Upper lobe of left lung (tissue), 4 donors: ENCODE results near the gene OSBP2.

ENCODE experiments used
- EP300 ChIP-seq, 4 donors: sonication (generic); formaldehyde crosslinking; IDR thresholded peaks; one replicate each; pipeline ENCODE4 v1.5.1; 2017; ENCODE audit warnings: antibody characterized with exemption in 4 of 4, control low read depth in 2 of 4
- POLR2A ChIP-seq, 4 donors: fragments of 450-650 bp; IDR thresholded peaks; one replicate each; pipeline ENCODE4 v1.5.1; 2016 to 2017; ENCODE audit warnings: antibody characterized with exemption in 4 of 4, mild to moderate bottlenecking in 2 of 4

DNA sequence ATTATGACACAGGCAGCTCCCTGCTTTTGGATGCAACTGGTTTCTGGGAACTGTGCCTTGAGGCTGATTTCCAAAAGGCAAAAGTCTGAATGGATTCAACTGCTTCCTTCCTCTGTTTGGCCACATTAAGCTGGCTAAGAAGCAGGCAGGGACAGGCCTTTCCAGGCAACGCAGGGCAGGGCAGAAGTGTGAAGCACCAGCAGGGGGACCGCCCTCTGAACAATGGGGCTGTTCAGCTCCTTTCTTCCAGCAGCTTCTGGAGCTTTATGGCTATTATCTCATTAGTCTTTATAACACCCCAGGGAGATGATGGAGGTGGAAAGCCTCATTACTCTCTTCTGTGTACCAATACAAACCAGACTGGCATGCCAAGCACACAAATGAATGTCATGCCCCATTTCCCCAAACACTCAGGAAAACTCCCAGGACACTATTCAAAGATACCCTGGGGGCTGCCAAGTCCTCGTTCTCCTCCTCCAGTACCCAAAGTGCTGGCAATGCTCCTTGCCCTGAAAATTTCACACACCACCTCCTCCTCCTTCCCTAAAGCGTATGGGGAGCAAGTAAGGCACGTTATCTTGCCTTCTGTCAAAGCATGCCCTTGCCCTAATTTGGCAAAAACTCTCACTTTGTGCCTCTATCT, 252.6 kb downstream of the OSBP2 start:
- TF ChIP-seq EP300 (IDR thresholded peaks at IDR 0.05) (no peak), POLR2A (IDR thresholded peaks at IDR 0.05) (no peak)
